ENCODE data around the gene CLPTM1L.
"Not testable (repeated sequence)": the region's sequence is repeated elsewhere in the genome, so short reads cannot be mapped to it uniquely, and the experiment has no call there.

CLPTM1L gene

GRCh38 chr5:1339139-1339817 lies 5.6 kb downstream of the CLPTM1L start:
- Mint-ChIP-seq H3K36me3 (ENCODE audit: insufficient read depth) (peaks cover 43% of the 10 kb centered on the region), H3K4me1 (peaks cover 20% of the 10 kb centered on the region)
- ATAC-seq (replicated peaks; ENCODE audit: extremely low read depth, poor library complexity, severe bottlenecking); H3K4me3 Mint-ChIP-seq; H3K27ac Mint-ChIP-seq (ENCODE audit: low read depth); DNase-seq (ENCODE audit: low spot score in 2 of 2); H3K27me3 Mint-ChIP-seq; H3K9me3 Mint-ChIP-seq: not testable (repeated sequence)

DNA sequence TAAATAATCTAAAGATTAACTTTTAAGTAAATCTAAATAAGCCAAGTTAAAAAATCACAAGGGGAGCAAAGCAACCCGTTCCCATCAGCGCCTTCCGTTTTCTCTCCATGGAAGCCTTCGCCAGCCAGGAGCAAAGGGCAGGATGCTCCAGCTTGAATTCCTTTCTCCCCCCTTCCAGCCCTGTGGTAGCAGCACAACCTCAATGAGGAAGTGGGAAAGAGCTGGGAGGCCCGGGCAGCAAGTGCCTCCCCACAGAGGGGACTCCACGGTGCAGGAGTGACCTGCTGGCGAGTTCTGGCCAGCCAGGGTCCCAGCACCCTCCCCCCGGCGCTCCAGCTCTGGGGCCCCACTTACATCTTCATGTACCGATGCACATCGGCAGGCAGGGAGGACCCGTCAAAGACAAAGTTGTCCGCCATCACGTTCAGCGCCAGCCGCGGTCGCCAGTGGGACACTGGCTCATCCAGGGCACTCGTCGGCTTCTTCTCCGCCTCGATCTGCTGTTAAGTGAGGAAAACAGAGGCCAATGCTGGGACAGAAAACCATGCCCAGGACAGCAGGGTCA lies 6.3 kb downstream of the CLPTM1L start:
- DNase-seq (ENCODE audit: low spot score in 2 of 2) (no peak), ATAC-seq (replicated peaks; ENCODE audit: extremely low read depth, poor library complexity, severe bottlenecking) (no peak)
- Mint-ChIP-seq H3K9me3 (no peaks in the 10 kb centered on the region), H3K4me1 (peaks cover 14% of the 10 kb centered on the region), H3K27ac (ENCODE audit: low read depth) (no peak overlapping the region), H3K4me3 (no peak overlapping the region), H3K36me3 (ENCODE audit: insufficient read depth) (peaks cover 48% of the 10 kb centered on the region), H3K27me3 (no peaks in the 10 kb centered on the region)

DNA sequence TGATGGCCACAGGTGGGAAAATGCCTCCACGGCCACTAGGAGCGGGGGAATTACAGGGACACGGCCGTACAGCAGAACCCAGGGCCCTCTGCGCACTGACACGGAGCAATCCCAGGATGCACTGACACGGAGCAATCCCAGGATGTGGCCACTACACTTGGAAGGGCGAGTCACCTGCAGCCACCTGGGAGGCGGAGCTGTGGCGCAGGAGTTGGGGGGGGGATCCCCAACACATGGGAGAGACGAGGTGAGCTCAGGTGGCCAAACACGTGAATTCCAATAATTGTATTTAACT lies 6.8 kb downstream of the CLPTM1L start:
- no peaks in the 10 kb centered on the region for H3K9me3 Mint-ChIP-seq
- no peak overlapping the region for H3K4me3 Mint-ChIP-seq
- H3K27me3 Mint-ChIP-seq: no peaks in the 10 kb centered on the region
- no peak overlapping the region for H3K27ac Mint-ChIP-seq (ENCODE audit: low read depth)
- ATAC-seq (replicated peaks; ENCODE audit: extremely low read depth, poor library complexity, severe bottlenecking) (no peak), DNase-seq (ENCODE audit: low spot score in 2 of 2) (no peak)
- H3K36me3 Mint-ChIP-seq (ENCODE audit: insufficient read depth): peaks cover 49% of the 10 kb centered on the region
- H3K4me1 Mint-ChIP-seq: peaks cover 11% of the 10 kb centered on the region

DNA sequence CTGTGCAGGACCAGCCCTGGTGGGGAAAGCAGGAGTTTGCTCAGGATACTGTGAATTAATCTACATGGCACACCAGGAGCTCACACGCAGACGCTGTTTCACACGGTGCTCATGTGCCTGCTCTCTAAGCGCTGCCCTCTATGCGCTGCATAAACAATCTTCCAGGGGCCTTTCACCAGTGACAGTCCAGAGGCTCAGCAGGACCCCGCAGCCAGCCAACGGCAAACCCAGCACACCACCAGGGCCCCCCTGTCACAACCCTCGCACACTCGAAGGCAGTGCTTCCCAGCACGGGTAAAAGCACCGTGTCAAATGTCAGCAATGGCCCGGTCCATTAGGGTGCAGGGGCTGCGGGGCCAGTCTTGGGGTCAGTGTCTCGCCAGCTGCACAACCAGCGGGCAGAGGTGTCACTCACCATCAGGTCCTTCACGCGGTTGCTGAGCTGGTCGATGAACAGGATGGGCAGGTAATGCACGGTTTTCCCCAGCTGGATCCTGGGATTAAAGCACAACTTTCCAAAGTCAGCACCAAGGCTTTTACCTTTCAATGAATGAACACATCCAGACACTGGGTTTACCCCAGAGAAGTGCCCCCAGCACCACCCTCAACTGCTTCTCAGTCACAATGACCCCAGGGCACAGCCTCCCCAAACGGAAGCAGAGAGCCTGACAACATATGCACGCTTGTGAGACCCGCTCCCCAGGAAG lies 7.3 kb downstream of the CLPTM1L start:
- ATAC-seq (replicated peaks; ENCODE audit: extremely low read depth, poor library complexity, severe bottlenecking) (no peak), DNase-seq (ENCODE audit: low spot score in 2 of 2) (no peak)
- no peak overlapping the region for H3K27ac Mint-ChIP-seq (ENCODE audit: low read depth)
- H3K27me3 Mint-ChIP-seq: no peaks in the 10 kb centered on the region
- no peak overlapping the region for H3K4me3 Mint-ChIP-seq
- H3K9me3 Mint-ChIP-seq: no peaks in the 10 kb centered on the region
- H3K4me1 Mint-ChIP-seq: peaks cover 8% of the 10 kb centered on the region
- H3K36me3 Mint-ChIP-seq (ENCODE audit: insufficient read depth): peaks cover 45% of the 10 kb centered on the region

DNA sequence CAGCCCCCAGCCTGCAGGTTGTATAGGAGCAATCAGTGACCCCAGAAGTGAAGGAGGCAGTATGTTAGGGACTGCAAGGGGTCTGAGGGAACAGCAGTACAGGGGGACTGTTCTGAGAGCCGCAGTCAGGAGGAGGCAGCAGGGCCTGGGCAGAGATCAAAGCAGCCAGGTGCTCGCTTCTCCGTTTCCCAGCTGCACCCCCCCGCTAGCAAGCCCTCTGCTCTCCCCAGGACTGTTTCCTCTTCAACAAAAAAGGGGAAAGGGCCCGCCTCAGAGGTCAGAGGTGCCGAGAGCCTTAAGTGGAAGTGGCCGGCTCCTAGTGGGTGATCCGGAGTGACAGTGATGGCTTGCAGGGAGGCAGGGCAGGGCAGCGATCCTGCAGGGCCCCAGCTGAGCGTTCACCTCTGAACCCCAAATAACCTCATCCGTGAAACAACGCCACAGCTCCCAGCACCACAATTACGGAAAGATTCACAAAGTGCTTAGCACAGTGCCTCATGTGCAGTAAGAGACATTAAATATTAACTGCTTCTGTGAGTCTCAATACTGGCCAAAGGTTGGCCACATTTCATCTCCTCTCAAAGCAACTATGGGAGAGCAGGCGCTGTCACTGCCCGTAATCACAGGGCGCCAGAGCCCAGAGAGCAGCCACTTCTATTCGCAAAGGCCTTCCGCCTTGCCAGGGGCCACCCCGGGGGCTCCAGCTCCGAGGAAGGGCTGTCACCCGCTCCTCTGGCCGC lies 8.0 kb downstream of the CLPTM1L start:
- Mint-ChIP-seq H3K4me1 (peaks cover 8% of the 10 kb centered on the region), H3K36me3 (ENCODE audit: insufficient read depth) (peaks cover 46% of the 10 kb centered on the region), H3K27ac (ENCODE audit: low read depth) (no peak overlapping the region), H3K4me3 (no peak overlapping the region), H3K27me3 (no peaks in the 10 kb centered on the region), H3K9me3 (no peaks in the 10 kb centered on the region)
- DNase-seq (ENCODE audit: low spot score in 2 of 2) (no peak), ATAC-seq (replicated peaks; ENCODE audit: extremely low read depth, poor library complexity, severe bottlenecking) (no peak)

DNA sequence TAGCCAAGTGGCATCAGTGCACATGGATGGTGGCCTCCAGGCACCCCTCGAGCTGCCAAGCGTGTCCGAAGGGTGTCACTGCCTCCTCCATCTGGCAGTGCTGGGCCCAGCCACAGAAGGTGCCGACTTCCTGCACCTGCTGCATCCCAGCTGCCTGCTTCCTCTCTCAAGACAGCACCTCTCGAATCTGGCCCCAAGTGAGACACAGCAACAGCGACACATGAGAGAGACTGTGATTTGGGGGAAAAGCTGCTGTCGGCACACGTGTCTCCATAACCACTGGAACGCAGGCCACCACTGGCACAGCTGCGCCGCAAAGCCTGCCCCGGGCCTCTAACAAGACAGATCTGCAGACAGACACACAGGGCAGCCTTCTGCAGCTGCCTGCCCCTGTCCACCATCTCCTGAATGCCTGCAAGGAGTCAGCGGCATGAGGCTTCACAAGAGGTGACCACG lies 8.8 kb downstream of the CLPTM1L start:
- Mint-ChIP-seq H3K36me3 (ENCODE audit: insufficient read depth) (peaks cover 40% of the 10 kb centered on the region), H3K4me3 (no peak overlapping the region), H3K9me3 (no peaks in the 10 kb centered on the region), H3K27ac (ENCODE audit: low read depth) (no peak overlapping the region), H3K4me1 (peaks cover 8% of the 10 kb centered on the region), H3K27me3 (no peaks in the 10 kb centered on the region)
- DNase-seq (ENCODE audit: low spot score in 2 of 2) (no peak), ATAC-seq (replicated peaks; ENCODE audit: extremely low read depth, poor library complexity, severe bottlenecking) (no peak)

GRCh38 chr5:1335540-1336095 lies 9.3 kb downstream of the CLPTM1L start:
- Mint-ChIP-seq H3K27ac (ENCODE audit: low read depth) (no peak overlapping the region), H3K27me3 (no peaks in the 10 kb centered on the region), H3K4me3 (no peak overlapping the region), H3K9me3 (no peaks in the 10 kb centered on the region), H3K4me1 (peaks cover 8% of the 10 kb centered on the region), H3K36me3 (ENCODE audit: insufficient read depth) (peaks cover 38% of the 10 kb centered on the region)
- ATAC-seq (replicated peaks; ENCODE audit: extremely low read depth, poor library complexity, severe bottlenecking) (no peak), DNase-seq (ENCODE audit: low spot score in 2 of 2) (no peak)

- Mint-ChIP-seq H3K9me3 (no peaks in the 10 kb centered on the region), H3K27me3 (no peaks in the 10 kb centered on the region), H3K36me3 (ENCODE audit: insufficient read depth) (peaks cover 34% of the 10 kb centered on the region), H3K4me3 (no peak overlapping the region), H3K4me1 (peaks cover 8% of the 10 kb centered on the region), H3K27ac (ENCODE audit: low read depth) (no peak overlapping the region)
- DNase-seq (ENCODE audit: low spot score in 2 of 2) (no peak), ATAC-seq (replicated peaks; ENCODE audit: extremely low read depth, poor library complexity, severe bottlenecking) (no peak)
Observed at GRCh38 chr5:1334831-1335539, 9.9 kb downstream of the CLPTM1L start.

DNA sequence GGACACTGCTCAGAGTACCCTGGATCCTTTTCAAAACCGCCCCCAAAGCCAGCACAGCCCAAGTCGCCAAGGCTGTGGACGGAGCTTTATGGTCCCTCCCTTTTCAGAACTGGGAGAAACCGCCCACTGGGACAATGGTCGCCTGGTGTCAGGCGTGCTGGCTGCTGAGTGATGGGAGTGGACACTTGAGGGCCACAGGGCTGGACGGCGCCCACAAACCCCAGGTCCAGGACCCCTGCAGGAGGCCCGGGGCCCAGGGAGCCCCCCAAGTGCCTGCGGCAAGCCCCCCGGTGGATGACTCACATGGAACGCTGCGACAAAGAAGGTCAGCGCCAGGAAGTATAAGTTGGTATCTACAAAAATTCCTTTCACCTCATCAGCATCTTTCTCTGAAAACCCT lies 10.9 kb downstream of the CLPTM1L start:
- no peaks in the 10 kb centered on the region for H3K9me3 Mint-ChIP-seq
- no peak overlapping the region for H3K4me3 Mint-ChIP-seq
- ATAC-seq (replicated peaks; ENCODE audit: extremely low read depth, poor library complexity, severe bottlenecking) (no peak), DNase-seq (ENCODE audit: low spot score in 2 of 2) (no peak)
- peaks cover 33% of the 10 kb centered on the region for H3K36me3 Mint-ChIP-seq (ENCODE audit: insufficient read depth)
- H3K27ac Mint-ChIP-seq (ENCODE audit: low read depth): no peak overlapping the region
- H3K4me1 Mint-ChIP-seq: peaks cover 9% of the 10 kb centered on the region
- no peaks in the 10 kb centered on the region for H3K27me3 Mint-ChIP-seq

GRCh38 chr5:1333286-1333685 lies 11.6 kb downstream of the CLPTM1L start:
- not testable (repeated sequence) for H3K4me3 Mint-ChIP-seq; H3K27me3 Mint-ChIP-seq; H3K27ac Mint-ChIP-seq (ENCODE audit: low read depth); DNase-seq (ENCODE audit: low spot score in 2 of 2); ATAC-seq (replicated peaks; ENCODE audit: extremely low read depth, poor library complexity, severe bottlenecking); H3K9me3 Mint-ChIP-seq
- peaks cover 33% of the 10 kb centered on the region for H3K36me3 Mint-ChIP-seq (ENCODE audit: insufficient read depth)
- peaks cover 16% of the 10 kb centered on the region for H3K4me1 Mint-ChIP-seq

GRCh38 chr5:1332461-1333001 lies 12.4 kb downstream of the CLPTM1L start:
- ATAC-seq (replicated peaks; ENCODE audit: extremely low read depth, poor library complexity, severe bottlenecking) (no peak), DNase-seq (ENCODE audit: low spot score in 2 of 2) (no peak)
- no peaks in the 10 kb centered on the region for H3K9me3 Mint-ChIP-seq
- H3K27me3 Mint-ChIP-seq: no peaks in the 10 kb centered on the region
- H3K4me1 Mint-ChIP-seq: peaks cover 17% of the 10 kb centered on the region
- peaks cover 29% of the 10 kb centered on the region for H3K36me3 Mint-ChIP-seq (ENCODE audit: insufficient read depth)
- no peak overlapping the region for H3K27ac Mint-ChIP-seq (ENCODE audit: low read depth)
- H3K4me3 Mint-ChIP-seq: no peak overlapping the region

DNA sequence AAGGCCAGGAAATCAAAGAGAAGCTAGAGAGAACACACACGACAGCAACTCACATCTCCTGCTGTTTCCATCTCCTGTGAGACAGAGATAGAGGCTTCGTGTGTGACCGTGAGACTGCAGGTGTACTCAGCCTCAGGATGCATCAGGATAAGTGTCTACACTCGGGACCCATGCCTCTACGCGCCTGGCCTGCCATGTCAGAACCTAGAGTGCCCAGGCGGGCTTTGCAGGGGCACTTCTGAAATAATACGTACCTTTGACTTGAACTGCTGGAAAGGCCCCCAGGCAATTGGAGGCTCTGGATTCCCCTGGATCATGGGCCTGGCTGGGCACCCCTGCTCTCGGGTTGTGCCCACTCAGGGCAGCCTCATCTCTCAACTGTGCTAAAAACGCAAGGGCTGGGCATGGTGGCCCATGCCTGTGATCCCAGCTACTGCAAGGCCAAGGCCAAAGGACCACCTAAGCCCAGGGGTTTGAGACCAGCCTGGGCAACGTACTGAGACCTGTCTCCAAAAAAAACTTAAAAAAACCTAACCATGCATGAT lies 13.0 kb downstream of the CLPTM1L start:
- Mint-ChIP-seq H3K36me3 (ENCODE audit: insufficient read depth) (peaks cover 26% of the 10 kb centered on the region), H3K4me3 (no peak overlapping the region), H3K4me1 (peaks cover 17% of the 10 kb centered on the region), H3K27ac (ENCODE audit: low read depth) (no peak overlapping the region), H3K9me3 (no peaks in the 10 kb centered on the region), H3K27me3 (no peaks in the 10 kb centered on the region)
- DNase-seq (ENCODE audit: low spot score in 2 of 2) (no peak), ATAC-seq (replicated peaks; ENCODE audit: extremely low read depth, poor library complexity, severe bottlenecking) (no peak)

Measured in central memory CD8-positive, alpha-beta T cell (primary cell).